Cerebellar nuclear complex (tissue), 1 donor: ENCODE data around the gene PWWP2A.

ENCODE experiments used
- DNase-seq, 2 experiments: peaks; one replicate each; lab custom pipeline; 2025; lab: John Stamatoyannopoulos, UW

PWWP2A gene

DNA sequence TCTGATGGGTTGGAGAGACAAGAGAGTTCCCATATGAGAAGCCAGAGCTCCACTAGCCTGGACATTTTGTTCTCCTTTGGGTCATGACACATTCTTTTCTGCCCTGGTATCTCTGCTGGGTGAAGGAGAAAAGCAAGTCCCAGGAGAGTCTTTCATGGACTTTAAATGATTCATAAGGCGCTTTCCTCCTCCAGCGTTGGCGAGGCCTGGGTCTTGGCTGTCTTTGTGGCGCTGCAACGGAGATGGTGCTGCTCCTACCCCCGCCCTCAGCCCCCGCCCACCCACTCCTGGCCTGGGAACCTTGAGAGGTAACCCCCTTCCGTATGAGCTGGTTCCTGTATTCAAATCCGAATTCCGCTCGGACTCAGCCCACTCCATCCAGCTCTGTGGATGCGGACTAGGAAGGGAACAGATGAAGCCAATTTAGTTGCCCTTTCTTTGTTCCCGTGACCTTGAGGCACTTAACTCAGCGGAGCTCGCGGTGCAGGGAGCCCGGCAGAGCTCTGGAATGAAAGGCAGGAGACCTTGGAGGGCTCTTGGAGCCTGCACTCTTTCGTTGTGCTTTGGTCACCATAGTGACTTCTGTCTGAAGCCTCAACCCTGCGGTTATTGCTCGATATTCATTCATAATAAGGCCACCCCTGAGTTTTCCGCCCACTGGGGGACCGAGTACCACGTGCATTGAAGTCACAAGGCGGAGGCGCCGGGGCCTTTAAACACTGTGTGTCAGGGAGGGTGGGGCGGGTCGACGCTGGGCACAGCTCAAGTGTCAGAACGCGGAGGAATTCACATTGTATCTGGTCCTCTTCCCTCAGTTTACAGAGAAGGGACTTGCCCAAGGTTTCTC is 14.0 kb upstream of the PWWP2A start:
- peak in 1 of 2 experiments; percentile 7 for DNase-seq

DNA sequence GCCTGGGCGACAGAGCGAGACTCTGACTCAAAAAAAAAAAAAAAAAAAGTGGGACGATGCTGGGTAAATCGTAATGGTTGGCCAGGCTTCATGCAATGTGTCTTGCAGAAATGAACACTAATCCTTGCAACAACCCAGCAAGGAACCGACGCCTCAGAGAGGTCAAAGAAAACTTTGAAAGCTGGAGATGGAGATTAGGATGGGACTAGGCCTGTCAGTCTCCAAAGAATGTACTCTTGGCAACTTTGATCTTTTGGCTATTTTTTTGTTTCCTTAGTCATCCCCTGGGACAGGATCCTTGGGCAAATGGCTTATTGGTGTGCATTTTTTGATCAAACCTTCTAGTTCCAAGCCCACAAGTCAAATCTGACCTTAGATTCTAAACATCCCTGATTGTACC is 10.6 kb upstream of the PWWP2A start:
- DNase-seq, result no peak

DNA sequence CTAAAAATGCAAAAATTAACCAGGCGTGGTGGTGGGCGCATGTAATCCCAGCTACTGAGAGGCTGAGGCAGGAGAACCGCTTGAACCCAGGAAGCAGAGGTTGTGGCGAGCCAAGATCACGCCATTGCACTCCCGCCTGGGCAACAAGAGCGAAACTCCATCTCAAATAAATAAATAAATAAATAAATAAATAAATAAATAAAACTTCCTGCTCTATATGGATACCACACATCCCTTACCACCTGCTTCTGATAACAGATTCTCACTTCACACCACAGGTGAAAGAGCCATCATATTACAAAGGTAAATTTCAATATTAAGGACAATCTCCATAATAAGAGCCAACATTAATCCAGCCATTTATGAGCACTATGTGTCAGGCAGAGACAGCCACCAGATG is 9.4 kb upstream of the PWWP2A start:
- DNase-seq, result no peak

DNA sequence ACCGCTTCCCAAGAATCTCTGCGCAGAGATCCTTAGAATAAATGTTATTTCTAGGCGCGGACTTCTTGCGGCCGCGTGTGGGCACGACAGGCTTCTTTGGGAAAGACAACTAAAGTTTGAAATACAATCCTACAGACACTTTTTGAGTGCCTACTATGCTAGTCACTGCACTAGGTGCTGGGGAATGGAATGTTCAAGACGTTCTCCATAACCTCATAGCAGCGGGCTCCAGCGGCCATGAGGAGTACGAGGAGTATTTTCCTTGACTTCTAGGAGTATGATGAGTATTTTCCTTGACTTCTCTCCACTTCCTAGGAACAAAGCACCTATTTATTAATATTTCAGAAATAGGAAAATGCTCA is 636 bp upstream of the PWWP2A start:
- DNase-seq, result no peak

DNA sequence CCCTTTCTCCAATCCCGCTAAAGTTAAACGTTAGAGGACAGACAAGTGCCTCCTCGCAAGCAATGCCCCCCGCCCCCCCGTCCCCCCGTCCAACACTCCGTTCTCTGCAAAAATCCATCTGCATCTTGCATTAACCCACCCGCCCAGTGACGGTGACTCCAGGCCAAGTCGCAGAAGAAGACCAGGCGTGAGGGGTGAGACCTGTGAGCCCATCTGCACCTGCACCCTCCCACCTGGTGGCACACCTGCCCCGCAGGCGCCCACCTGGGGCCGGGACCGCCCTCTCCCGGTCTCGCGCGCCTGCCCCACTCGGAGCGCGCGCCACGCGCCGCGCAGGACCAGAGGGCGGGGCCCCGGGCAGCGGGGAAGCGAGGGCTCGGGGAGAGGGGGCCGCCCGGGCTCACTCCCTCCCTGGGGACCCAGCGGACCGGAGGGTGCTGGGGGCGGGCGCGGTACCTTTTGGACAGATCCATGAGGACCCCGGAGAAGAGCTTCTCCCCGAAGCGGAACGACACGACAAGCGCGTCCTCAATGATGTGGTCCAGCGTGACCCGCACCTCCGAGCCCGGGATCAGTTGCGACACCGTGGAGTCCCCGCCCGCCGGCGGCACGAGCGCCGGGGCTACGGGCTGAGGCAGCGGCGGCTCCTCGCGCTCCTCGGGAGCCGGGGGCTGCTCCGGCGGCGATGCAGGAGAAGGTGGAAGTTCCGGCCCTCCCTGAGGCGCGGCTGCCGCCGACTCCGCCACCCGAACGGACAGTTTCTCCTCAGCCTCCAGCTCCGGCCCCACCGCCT is 705 bp downstream of the PWWP2A start:
- no peak for DNase-seq

DNA sequence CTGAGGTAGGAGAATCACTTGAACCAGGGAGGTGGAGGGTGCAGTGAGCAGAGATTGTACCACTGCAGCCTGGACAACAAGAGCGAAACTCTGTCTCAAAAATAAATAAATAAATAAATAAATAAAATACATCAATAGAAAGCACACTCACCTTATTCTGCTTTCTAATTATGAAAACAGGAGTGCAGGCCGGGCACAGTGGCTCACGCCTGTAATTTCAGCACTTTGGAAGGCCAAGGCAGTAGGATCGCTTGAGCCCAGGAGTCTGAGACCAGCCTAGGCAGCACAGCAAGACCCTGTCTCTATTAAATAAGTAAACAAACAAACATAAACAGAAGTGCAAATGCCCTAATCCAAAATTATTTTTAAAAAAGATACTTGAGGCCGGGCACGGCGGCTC is 2.3 kb downstream of the PWWP2A start:
- DNase-seq, result no peak

DNA sequence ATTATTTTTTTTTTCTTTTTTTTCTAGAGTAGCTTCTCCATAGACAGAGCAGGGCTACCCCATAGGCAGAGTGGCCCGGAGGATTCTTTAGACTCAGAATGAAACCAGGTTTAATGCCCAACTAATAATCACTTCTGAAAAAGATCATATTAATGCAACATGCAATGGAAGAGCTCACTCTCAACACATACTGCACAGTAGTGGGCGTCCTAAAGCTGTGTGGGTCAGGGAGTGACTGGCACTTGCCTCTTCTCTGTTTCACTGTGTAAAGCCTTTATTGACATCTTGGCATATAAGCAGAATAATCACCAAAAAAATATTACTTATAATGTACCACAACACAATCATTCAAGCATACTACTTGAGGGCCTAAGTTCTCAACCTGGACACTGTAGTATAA is 11.1 kb downstream of the PWWP2A start:
- no peak for DNase-seq

DNA sequence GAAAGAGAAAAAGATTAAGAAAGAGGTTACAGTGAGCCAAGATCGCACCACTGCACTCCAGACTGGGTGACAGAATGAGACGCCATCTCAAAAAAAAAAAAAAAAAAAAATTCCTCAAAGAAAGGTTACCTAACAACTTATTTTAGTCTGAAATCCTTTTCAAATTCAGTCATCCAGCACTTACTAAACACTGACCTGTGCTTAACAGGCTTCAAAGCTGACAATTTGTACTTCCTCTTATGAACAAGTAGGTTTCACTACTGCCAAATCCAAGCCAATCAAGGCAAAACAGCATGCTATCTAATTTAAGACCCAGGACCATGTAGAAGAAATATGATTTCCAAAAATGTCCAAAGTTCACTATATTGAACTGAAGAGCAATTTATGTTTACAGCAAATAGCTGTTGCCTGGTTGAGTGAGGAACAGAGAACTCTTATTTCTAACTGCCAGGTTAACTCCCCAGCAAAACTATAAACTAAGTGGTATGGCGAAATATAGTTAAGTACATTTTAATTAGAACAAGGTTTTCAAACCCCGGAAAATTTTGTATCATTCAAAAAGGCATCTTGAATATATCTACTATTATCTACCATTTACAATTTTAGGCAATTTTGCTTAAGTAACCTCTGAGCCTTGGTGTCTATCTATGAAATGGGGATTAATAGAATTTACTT is 13.4 kb downstream of the PWWP2A start:
- DNase-seq, result no peak

DNA sequence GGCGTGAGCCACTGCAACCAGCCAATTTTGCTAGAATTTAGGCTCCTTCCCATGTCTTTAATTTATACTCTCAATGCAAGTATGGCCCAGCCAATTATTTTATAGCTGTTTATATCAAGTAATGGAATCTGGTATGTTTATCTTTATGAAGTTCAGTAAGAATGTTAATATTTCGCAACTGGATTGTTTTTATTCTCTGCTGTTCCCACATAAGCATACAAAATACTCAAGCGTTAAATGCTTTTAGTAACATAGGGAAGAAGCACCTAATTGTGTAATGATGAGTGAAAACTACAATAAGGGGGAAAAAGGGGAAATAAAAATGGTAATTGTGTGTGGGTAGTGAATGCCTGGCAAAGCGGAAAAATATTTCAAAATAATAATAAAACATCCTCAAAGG is 21.3 kb downstream of the PWWP2A start:
- no peak for DNase-seq

DNA sequence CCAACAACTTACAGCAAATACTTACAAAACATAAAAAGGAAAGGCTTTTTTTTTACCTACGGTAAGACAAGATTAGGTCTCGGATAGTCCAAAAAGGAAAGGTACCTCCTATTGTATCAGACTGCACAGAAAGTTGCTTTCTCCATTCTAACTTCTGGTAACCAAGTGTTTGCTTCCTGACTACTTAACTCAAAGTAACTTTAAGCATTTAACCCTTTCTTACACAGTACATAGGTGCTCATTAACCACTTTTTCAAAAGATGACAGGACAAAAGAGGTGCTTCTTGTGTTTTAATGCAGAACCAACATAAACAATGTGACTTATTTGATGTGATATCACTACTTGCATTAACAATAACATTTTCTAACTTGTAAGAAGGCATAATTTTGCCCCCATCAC is 23.1 kb downstream of the PWWP2A start:
- DNase-seq, result no peak

DNA sequence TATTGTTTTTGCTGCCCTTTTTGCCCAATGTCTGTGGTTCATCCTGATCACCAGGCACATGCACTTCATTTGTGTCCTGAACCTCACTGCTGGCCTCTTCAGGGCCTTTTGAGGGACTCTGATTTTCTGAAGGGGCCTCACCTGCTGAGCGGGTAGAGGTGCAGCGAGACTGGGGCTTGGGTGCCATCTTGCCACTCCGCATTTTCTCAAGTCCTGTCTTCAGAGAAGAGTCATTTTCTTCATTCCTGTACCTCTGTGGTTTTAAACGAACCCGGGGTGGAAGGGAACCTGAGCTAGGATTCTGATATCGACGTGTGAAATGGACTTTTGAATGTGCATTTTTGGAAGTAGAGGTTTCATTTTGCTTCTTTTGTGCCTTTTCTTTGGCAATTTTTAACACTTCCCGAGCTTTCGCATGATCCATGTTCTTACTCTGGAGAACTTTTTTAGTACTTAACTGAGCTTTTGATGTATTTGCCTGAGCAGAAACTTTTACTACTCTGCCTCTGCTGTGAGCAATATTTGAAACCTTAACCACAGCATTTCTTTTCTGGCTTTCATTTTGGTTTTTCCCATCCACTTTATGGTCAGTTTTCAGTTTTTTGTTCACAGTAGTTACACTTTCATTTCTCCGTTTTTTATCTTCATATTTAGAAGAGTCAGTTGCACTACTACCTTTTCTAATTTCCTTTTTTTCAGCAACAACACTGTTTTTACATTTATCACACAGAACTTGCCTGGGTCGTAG is 26.1 kb downstream of the PWWP2A start:
- no peak for DNase-seq

DNA sequence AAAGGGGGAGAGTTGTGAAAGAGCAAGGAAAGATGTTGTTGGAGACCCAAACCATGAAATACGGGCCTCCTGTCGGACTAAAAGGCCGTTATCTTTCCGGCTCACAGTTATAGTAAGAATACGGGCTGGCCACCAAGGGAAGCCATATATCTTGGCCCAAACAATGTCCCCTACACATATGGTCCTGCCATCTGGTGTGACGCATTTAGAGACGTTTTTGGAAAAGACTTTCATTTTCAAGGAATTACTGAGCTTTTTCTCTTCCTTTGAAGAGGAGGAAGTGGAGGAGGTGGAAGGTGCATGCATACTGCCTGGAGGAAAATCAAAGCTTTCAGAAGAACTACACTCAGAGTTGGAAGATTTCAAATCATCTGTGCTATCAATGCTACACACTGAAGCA is 26.7 kb downstream of the PWWP2A start:
- DNase-seq, result no peak

DNA sequence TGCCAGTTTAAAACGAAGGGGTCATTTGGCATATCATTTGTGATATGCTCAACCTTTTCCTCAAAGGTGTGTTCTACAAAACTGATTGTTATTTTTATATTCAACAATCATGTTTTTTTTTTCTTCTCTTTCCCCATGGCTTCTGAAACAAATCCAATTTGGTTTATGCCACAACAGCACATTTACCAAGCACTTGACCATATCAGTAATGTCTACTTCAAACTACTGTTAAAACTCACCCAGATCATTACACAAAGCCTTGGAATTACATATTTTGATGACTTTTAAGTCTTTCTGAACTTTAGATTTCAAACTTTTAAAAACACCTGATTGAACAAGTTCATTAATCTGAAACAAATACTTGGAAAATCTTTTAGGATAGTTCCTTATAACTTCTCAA is 29.2 kb downstream of the PWWP2A start:
- DNase-seq, result no peak

DNA sequence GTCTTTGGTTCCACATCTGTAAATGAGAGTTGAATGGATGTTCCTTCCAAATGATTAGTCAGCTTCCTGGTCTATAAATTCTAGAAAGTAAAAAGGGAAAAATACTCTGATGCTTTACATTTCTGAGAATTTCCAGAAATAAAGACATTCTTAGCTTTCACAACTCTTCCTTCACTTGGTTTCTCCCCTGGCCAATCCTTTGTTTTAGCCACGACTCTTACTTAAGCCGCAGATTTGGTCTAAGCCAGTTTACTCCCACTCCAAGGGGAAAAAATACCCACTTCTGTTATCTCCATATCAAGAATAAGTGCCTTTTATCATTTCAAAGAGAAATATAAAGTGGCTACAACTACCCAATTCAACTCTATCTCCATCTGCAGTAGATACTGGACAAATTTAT is 29.7 kb downstream of the PWWP2A start:
- no peak for DNase-seq

DNA sequence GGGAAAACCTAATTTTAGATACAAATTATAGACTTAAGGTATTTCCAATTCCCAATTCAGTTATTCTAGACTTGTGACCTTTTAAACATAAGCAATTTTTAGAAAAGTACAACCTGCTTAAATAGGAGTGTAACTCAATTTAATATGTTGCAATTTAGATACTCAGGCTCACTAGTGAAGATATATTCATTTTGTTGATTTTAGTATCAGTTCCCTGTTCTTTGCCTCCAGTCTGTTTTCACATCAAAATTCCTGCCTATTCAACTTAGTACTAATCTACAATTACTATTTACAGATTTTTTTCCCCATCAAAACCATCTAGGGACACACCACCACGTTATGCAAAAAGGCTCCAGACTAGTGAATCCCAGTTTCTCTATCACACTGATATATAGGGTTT is 30.4 kb downstream of the PWWP2A start:
- DNase-seq, result no peak

DNA sequence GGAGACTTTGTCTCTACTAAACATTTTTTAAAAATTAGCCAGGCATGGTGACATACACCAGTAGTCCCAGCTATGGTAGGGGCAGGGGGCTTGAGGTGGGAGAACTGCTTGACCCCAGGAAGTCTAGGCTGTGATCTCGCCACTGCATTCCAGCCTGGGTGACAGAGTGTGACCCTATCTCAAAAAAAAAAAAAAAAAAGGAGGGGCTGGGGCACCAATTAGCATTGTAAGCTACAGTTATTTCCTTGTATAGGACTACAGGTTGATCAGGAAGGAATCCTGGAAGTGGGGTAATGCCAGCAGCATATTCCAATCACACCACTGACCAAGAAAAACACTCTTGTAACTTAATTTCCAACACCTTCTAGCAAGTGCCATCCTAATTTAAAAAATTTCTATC is 32.1 kb downstream of the PWWP2A start:
- no peak for DNase-seq

DNA sequence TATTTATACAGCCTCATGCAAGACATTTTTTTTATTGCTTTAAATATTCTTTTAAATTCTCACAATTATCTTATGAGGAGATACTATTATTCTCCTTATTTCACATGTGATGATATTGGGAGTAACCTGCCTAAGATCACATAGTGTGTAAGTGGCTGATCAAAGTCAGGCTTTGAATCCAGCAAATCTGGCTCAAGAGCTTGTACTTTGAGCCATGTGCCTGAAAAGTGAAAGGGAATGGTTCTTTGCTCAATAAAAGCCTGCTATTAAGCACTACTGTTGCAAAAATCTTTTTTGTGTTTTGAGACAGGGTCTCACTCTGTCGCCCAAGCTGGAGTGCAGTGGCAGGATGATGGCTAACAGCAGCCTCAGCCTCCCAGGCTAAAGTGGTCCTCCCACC is 35.1 kb downstream of the PWWP2A start:
- no peak for DNase-seq

DNA sequence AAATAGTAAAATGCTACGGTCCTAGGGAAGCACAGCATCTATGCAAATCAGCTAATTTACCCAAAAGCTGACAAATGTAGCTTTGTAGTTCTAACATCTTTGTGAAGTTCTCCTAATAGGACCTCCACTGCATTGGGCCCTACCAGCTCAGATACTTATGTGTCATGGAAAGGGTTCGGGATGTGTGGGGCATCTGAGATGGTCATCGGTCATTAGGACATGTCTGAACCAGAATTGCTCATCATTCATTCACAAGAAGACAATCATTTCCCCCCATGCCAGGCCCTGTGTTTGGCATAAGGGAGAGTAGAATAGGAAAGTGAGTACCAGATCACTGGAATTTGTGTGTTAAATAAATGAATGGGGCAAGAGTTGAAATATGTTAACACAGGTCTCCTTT is 35.7 kb downstream of the PWWP2A start:
- no peak for DNase-seq

DNA sequence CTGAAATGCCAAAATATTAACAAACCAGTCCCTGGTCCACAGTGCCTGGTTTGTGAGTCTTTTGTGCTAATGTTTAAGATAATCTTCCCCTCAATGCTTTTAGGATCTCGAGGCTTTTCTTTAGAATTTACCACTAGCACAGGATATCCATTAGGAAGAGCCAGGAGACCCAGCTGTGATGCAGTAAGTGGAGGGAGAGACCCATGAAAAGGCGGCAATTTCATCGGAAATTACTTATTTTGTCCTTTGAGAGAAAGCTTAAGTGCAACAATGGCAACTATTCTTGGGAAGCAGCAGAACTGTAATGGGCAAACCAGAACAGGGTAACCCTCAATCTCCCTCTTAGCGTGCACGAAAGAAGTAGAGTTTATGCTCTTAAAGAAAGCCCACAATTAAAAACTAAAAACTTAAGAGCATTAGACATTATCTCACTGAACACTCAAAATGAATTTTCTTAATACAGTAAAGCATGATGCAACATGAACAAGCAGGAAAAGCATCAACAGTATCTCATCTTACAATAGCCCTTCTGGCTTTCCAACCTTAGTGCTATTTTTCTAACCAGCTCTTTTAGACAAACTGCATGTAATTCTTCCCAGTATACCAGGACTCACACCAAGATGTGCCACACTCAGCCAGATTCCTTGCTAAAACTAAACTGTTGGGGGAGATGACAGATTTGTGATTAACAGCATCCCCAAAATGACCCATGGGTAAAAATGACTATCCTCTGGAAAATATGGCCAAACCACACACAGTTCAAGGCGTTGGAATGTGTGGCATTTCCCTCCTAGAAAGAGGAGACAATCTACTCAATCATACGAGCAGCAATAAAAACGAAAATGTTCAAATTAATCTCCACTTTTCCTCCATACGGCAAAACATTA is 36.4 kb downstream of the PWWP2A start:
- DNase-seq, result no peak

DNA sequence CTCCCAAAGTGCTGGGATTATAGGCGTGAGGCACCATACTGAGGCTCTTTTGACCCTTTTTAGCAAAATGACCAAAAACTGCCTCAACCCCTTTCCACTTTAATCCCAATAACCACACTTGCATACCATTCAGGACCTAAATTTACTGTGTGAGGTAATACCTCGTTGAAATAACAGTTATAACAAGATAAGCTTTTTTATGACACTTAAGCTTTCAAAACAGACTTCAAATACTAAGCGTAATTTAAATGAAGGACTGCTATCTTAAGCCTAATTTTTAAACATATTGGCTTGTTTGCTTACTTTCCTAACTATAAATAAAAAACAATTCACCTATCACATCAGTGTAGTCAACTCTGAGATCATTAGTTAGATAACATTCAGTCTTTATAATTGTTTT is 37.8 kb downstream of the PWWP2A start:
- DNase-seq, result no peak

DNA sequence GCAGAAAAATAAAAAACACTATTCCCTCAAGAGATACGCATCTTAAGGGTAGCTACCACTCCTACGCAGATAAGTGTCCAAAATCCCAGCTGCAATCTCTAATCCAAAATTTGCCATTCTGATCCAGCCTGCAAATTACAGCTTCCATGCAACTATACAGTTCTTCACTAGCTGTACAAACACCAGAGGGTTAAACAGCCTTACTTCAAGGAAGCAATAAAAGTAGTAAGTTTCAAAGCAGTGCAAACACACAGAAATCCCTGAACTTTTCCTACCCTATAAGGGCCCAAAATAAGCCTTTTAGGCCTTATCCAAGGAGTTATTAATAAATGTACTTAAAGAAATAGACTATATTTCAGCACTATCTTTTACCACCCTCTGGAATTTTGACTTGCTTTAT is 39.5 kb downstream of the PWWP2A start:
- no peak for DNase-seq
